GM19438 (cell line): ENCODE measurements around the gene OVOL1.

Experiments
- ATAC-seq: cut with Tn5 transposase; IDR thresholded peaks from one replicate; pipeline ENCODE4 v1.9.1; 2021; ENCODE audit warnings: low read depth; ENCODE audit not compliant: unreplicated experiment

Gene OVOL1

DNA sequence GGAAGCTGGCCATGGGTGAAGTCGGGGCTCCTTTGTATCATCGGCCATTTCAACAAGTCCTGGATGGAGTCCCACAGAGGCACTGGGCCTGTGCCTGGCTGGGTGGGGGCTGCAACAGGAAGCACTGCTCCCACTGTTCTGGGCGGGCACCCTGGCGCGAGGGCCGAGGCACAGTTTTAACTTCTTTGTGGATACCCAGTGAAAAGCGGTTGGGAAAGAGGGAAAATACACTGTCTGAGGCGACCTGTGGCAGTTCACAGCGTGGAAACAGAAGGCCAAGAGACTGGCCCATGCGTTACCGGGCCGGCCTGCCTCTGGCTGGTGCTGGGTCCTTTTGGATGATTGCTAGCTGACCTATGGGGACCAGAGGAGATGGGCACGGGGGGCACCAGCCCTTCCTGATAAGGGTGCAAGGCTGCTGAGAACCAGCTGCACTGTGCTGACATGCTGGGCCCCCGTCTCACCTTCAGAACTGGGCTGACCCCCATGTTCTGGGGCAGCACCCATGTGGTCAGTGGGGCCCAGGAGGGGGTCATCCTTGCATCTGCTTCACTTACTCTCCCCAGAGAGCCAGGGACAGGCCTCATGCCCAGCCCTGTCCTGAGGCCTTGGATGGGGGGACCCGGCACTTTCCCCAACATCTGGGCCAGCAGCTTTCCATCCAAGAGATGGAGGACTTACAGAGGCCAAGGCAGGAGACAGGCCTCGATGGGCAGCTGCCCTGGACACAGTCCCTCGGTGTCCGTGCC, 4.2 kb downstream of the OVOL1 start:
- ATAC-seq: no peak

DNA sequence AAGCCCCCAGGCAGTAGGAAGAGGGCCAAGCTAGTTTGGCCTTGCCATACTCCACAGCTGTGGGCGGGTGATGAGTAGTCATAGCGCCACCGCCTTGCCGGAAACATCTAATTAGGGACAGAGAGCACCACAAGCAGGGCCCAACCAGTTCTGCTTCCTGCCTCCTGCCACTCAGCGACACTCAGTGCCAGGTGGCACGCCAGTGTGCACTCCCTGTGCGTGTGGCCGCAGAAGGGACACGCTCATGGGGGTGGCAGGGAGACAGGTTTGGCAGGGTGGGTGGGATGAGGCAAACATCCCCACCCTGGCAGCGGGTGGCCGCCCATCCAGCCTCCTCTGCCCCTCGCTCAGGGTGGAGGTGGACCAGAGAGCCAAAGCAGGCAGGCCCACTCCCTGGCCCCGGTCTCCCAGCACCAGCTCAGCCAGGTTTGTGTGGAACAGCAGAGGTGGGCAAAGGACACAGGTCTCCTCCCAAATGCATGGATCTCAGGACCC, 4.9 kb downstream of the OVOL1 start:
- no peak for ATAC-seq

DNA sequence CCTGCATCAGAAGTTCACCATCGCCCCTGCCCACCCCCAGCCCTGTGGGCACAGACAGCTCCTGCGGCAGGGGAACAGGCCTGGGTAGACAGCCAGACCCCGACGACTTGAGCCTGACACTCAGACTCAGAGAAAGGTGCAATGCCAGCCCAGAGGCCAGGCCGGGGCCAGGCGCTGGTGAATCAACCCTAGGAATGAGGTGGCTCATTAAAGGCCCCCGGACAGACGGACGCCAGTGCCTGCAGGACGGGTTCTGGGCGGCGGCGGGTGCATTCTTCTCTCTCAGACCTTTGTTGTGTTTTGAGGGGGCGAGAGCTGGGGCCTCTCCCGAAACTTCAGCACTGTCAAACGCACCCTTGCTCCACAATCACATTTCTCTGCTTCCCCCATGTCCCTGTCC, 5.6 kb downstream of the OVOL1 start:
- no peak for ATAC-seq

DNA sequence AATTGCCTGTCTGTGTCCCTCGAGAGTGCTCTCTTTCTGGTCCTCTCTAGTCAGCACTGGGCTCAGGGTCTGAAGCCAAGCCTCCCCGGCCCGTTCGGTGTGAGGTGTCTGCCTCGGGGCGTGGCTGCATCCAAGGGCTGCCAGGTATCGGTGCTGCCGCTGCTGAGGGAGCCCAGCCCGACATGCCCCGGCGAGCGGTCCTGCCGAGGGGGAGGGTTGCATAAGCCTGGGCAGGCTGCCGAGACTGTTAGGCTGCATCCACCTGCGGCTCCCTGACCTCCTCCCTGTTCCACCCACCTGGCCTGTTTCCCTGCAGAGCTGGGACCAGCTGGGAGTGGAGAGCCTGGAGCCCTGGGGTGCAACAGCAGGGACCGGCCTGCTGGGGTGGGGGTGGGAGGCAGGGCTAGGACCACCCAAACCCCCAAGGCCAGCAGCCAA, 6.3 kb downstream of the OVOL1 start:
- ATAC-seq: no peak

DNA sequence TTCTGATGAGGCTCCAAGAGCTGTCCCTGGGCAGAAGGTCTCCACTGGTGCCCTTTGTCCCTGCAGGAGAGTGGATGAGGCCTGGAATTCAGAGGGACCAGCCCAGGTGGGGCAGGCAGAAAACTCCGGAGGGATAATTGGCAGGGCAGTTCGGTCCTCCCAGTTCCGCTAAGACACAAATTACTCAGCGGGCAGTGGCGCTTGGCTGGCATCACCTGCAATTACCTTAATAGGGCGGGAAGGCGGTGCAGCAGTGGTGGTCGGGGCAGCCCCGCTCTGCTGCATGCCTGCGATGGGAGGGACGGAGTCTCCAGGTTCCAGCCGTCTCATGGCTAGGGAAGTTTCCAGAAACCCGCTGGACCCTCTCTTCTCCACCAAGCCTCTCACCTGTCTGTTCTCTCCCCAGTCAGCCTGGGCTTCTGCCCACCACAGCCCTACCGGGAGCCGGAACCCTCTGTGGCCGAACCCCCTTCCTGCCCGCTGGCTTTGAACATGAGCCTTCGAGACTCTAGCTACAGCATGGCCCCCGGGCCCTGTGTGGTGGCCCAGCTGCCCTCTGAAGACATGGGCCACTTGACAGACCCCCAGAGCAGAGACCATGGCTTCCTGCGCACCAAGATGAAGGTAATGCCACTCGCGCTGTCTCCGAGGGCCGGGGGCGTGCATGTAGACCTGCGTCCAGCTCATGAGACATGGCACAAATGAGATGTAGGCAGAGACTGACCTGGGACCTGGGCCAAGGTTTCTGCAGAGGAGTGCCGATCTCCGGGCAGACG, 7.0 kb downstream of the OVOL1 start:
- no peak for ATAC-seq

DNA sequence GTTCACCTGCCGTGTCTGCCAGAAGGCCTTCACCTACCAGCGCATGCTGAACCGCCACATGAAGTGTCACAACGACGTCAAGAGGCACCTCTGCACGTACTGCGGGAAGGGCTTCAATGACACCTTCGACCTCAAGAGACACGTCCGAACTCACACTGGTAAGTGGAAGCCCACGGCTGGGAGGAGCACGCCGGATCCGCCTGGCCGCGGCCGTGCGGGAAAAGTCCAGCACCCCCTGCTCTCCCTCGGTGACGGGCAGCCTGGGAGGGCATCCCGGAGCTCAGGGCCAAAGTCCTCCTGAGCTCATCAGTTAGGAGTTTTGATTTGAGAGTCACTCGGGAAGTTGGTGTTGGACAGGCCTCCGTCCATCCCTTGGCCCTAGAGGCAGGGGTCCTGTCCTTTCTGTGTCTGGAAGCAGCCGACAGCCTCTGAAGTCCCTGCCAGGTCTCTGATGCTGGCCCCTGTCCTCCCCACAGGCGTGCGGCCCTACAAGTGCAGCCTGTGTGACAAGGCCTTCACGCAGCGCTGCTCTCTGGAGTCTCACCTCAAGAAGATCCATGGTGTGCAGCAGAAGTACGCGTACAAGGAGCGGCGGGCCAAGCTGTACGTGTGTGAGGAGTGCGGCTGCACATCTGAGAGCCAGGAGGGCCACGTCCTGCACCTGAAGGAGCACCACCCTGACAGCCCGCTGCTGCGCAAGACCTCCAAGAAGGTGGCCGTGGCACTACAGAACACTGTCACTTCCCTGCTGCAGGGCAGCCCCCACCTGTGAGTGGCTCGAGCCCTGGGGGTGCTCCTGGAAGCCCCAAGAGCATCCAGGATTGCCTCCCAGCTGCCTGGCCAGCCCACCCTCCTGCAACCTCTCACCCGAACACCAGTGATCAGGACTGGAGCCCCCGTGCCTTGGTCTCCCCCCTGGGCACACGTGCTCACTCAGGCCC, 8.0 kb downstream of the OVOL1 start:
- ATAC-seq: no peak

DNA sequence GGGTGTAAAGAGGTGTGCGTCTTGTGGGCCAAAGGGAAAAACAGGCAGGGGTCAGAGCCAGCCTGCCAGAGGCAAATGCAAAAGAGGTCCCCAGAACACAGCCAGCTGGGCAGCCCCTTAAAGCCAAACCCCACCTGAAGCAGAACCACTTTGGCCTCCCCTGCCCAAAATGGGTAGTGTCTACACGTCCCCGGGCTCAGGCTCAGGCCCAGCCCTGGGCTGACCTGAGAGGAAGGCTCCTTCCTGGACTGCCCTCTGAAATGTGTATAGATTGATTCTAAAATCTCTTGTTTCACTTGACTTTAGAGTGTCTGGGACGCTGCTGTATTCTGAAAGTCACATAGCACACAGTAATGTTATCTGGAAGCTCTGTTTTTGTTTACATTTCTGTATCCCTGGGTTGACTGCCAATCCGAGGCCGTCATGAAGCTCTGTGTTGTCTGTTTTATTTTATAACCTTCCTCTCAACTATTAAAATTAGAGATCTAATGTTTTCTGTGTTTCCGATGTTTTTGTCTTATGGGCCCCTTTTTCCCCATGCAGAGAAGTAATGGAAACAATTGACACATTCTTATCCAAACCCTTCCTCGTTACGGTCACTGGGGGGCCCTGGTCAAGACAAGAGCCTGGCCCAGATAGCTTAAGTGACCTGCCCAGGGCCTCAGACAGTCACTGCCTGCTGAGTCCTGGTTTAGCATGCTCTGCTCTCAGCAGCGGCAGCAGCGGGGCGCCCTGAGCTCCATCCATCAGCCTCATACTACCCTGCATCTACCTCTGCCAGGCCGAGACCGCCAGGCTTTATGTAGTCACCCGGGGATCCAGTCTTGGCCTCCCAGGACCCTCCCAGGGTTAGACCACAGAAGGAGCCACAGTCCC, 10.1 kb downstream of the OVOL1 start:
- no peak for ATAC-seq

DNA sequence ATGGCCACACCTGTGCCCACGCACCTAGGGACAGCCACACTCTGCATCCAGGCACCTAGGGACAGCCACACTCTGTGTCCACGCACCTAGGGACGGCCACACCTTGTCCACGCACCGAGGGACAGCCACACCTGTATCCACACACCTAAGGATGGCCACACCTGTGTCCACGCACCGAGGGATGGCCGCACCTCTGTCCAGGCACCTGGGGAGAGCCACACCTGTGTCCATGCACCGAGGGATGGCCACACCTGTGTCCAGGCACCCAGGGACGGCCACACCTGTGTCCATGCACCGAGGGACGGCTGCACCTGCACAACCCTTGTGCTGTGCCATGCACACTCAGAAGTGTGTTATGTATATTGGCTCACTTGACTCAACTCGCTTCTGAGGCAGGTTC, 10.8 kb downstream of the OVOL1 start:
- no peak for ATAC-seq

DNA sequence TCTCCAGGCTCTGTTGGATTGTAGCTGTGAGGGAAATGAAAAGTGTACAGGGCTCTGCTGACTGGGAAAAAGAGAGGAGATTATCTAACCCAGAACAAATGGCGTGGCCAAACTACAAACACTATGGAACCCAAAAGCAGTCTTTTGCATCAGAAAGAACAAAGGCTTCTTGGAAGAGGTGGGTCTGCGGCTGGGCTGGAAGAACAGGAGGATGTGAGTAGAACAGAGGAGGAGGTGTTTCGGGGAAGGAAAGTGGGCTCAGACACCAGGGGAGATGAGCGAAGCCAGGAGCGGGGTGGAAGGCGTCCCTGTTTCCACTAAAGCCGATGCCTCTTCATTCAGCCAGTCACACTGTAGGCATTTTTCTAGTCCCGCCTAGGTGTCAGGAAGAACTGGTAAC, 12.0 kb downstream of the OVOL1 start:
- ATAC-seq: no peak

DNA sequence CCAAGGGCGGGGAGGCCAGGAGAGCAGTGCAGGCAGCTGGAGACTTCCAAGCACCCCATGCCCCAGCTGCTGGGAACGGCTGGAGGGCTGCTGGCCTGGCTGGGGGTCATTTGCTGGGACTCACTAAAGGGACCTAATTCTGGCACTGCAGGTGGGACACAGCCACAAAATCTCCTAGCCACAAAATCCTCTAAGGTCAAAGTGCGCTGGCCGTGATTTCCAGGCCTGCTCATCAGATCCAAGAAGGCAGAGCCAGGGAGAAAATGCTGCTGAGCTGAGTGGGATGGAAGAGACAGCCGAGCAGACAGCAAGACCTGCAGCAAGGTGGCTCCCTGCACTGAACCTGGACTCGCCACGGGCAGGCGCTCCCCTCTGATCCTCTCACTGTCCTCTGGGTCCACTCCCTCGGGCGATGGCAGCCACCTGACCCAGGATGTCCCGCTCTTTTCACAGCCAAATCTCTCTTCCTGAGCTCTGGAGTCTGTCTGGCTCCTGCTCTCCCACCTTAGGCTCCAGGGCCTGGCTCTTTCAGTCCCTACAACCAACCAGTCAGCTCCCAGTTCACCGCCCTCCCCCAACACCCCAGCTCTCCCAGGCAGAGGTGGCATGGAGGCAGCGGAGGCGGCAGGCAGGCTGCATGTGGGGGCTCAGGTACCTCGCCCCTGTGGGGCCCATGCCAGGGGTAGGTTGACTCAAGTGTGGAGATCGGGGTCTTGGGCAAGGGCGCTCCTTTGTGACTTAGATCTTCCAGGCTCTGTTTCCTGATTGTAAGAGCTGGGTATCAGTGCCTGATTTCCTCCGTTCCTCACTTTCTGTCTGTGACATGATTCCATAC, 14.5 kb downstream of the OVOL1 start:
- ATAC-seq: no peak

DNA sequence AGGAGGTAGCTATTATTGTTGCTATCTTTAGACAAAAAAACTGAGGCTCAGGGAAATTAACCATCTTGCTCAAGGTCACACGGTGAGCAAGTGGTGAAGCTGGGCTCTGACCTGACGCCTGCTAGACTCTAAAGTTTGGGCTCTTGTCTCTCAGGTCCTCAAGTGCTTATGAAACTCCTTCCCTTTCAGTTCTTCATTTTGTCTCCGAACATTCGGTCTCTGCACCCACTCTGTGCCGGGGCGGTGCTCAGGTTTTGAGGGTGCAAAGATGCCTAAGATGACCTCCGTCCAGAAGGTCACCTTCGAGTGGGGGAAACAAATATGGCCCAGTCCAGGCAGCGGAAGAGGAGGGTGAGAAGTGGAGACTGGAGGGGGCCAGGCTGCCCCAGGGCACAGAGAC, 16.0 kb downstream of the OVOL1 start:
- ATAC-seq: peak; percentile 78

DNA sequence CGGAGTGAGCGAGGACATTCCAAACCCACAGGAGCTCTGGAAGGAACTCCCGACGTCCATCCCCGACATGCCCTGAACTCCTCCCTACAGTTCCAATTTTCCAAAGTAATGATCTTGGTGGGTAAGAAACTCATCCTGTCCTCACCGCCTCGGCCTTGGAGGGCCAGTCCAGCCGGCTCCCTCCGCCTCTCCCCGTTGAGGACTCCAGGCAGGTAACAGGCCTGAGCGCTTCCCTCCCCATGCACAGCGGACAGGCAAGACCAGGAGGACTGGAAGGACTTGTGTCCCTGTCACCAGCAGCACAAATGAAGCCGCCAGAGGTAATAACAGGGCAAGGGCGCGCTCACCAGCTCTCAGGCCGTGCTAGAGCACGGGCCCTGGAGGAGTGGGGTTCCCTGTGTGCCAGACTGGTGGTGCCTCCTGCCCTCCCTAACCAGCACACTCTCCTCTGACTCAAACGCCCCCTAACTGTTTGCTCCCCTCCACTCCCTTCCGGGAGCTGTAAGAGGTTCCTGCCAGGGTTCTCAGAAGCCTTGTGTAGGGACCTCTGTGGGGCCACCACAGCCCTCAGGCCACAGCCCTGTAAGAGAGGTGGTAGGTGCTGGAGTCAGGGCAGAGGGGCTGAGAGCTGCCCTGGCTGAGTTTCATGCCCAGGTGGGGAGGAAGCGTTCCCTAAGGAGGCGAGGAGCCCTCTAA, 17.1 kb downstream of the OVOL1 start:
- no peak for ATAC-seq

DNA sequence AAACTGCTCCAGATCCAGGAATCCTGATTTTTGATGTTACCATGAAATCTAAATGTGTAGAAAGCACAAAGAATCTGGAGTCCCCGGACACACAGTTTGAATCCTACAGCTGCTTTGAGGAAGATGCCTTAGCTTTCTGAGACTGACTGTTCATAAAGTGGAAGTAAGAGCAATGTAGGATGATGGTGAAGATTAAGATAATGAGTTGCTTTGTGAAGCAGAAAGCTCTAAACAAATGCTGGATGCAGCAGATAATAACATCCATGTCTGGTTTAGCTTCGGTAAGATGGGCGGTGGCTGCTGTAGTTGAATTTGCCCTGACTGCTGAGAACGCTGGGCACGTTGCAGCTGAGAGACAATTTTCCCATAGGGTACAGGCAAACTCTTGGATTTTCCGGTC, 20.1 kb downstream of the OVOL1 start:
- no peak for ATAC-seq

DNA sequence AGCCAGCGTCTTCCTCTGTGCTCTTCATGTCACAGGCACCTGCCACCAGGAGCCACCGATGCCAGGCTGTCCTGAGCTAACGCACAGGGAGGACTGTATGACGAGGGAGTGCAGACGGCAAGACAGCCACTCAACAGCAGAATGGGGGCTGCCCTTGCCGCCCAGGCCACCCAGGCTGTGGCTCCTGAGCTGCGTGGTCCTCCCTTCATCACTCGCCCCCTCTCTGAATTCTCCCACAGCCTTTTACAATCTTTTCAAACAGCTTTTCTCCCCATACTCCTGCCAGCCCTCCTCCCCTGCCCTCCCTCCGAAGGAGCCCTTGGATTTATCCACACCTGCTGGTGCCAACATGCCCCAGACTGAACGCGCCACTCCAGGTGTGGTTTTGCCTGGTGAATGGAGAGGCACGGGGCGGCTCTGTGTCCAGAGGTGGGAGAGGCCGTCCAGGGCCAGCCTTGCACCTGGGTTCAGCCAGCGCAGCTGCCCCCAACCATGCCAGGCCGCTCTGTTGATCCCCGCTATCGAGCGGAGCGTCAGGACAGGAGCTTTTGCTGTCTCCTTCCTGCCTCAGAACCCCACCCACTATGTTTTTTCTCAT, 22.0 kb downstream of the OVOL1 start:
- ATAC-seq: no peak

DNA sequence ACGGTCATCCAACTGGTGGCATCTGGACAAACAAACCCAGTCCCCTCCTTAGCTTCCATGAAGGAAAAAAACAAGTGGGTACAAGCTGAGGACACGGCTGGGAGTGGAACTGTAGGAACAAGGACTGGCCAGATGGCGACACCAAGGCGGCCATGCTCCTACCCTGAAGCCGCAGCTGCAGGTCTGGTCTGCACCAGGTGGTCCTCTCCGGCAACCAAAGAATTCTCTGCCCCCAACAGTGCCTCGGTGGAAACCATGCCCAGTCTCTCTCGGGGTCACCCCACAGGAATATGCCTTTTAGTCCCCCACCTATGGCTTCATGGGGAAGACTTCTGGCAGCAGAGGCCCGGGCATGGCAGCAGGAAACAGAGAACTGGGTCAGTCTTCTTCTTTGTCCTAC, 22.6 kb downstream of the OVOL1 start:
- no peak for ATAC-seq

DNA sequence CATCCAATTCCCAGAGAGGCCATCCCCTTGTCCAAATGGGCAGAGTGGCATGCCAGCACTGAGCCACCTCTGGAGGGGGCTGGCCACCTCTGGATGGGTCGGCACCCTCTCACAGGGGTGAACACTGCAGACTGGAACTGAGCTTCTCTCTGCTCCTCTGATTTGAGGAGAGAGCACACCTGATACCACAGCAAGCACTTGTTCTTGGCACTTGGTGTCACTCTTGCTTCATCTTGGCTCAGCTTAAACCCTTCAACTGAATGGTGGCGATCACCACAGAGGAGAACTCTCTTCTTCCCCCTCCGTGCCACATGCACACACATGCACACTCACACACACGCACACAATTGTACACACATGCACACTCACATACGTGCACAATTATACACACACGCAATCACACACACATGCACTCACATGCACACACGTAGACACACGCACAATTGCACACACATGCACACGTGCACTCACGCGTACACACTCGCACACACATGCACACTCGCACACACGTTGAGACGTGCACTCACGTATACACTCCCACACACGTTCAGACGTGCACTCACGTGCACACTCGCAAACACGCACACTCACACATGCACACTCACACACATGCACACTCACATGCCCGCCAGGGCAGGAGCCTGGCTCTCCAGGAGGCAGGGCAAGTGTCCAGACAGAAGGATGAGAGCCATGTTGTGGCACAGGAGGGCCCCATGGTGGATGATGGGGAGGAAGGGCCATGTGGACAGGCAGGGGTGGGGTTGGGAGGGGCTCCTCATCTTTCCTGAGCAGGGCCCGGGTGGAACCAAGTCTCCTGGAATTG, 23.4 kb downstream of the OVOL1 start:
- ATAC-seq: no peak

DNA sequence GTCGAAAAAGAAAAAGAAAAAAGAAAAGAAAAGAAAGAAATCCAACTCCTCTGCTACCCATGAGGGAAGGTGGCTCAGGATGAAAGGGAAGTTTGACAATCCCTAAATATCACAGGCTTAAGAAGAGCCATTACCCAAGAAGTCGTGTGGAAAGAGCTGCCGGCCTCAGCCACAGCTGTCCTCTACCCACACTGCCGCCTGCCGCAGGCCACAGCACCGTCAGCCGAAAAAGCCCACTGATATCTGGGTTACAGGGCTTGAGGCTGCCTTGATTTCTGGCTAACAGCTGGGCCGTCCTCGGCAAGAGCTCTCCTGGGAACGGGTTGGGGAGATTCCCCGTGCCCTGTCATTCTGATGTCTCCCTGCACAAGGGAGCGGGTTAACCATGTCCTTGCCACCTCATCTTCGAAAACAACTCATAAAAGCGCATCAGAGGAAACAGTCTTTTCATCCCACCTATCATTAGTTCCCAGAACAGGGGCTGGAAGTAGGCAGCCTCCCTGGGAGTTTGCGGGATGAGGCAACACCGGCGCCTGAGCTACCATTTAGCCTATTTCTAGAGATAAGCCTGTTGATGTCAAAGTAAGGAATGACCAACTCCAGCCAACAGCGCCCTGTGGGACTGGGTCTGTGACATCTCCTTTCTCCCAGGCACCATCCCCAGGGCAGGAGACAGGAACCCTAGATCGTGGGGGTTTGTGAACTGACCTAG, 25.1 kb downstream of the OVOL1 start:
- no peak for ATAC-seq
